HCT116 (cell line): Measurements from ENCODE around the gene SEC16B. TPM values are rescaled to one million over a fixed set of nuclear protein-coding genes. Genes with fewer than 3 reads are reported as not detected.

ENCODE experiments used
- ATAC-seq: fragments of 200-7000 bp; cut with Tn5 transposase; 2 replicates; pipeline ENCODE4 v1.9.1; 2020; ENCODE audit warnings: mild to moderate bottlenecking, moderate library complexity
- BruUV-seq: library from RNA; stranded (reverse); fragments of 400-500 nt; replicated peaks from 2 replicates; lab custom pipeline; 2021; lab: Mats Ljungman, UMichigan
- CTCF ChIA-PET: fragments of 300-600 bp; sonication (Branson Sonifier 250); formaldehyde crosslinking; loops from one replicate; lab custom pipeline; 2021; ENCODE audit warnings: antibody characterized with exemption; lab: Charles Lee
- POLR2A ChIA-PET: fragments of 300-600, 350-600 bp; sonication (Branson Sonifier 250); formaldehyde crosslinking; loops from one replicate; lab custom pipeline; 2021; ENCODE audit warnings: antibody characterized with exemption; lab: Charles Lee
- RAD21 ChIA-PET, 2 experiments: fragments of 300-600 bp; sonication (Branson Sonifier 250); formaldehyde crosslinking; loops; one replicate each; lab custom pipeline; 2023; ENCODE audit warnings: low total read pairs in 2 of 2; ENCODE audit not compliant: uncharacterized antibody in 2 of 2, unreplicated experiment in 2 of 2, low non-redundant PET in 1 of 2; lab: Charles Lee
- DNase-seq: peaks from one replicate; pipeline ENCODE4 v3.0.0-alpha.2; 2010; ENCODE audit warnings: low read depth, low spot score
- H2AFZ ChIP-seq: fragments of 200-600 bp; shearing (Covaris generic), sonication (generic); 2 replicates; pipeline ENCODE4 v1.6.1; 2017; ENCODE audit warnings: low read depth, mixed run types, mixed read lengths, antibody characterized with exemption, low read length; ENCODE audit not compliant: poor library complexity, severe bottlenecking
- H3K27ac ChIP-seq: 2 replicates; pipeline ENCODE4 v1.5.1; 2012; ENCODE audit warnings: low read depth, low read length
- H3K27me3 ChIP-seq: fragments of 200-600 bp; sonication (generic); 2 replicates; pipeline ENCODE4 v1.6.1; 2016; ENCODE audit warnings: mixed run types, low read length, mixed read lengths; ENCODE audit not compliant: insufficient read depth
- H3K36me3 ChIP-seq, 2 experiments: fragments of 200-500 bp in 1 of 2; fragments of 200-600 bp in 1 of 2; sonication (Bioruptor generic) in 1 of 2; sonication (generic) in 1 of 2; 2 replicates each; pipeline versions ENCODE4 v1.5.1 to v1.6.1; 2014 to 2016; ENCODE audit warnings: low read length in 2 of 2, inconsistent platforms in 1 of 2, mixed read lengths in 1 of 2, mixed run types in 1 of 2; ENCODE audit not compliant: insufficient read depth in 2 of 2, control insufficient read depth in 1 of 2
- H3K4me1 ChIP-seq, 2 experiments: fragments of 200-600 bp in 1 of 2; sonication (generic) in 1 of 2; 2 replicates each; pipeline versions ENCODE4 v1.5.1 to v1.6.1; 2012 to 2017; ENCODE audit warnings: low read length in 2 of 2, inconsistent platforms in 1 of 2, mild to moderate bottlenecking in 1 of 2, mixed read lengths in 1 of 2, mixed run types in 1 of 2, moderate library complexity in 1 of 2; ENCODE audit not compliant: insufficient read depth in 2 of 2, control insufficient read depth in 1 of 2
- H3K4me2 ChIP-seq: fragments of 200-600 bp; sonication (generic); 2 replicates; pipeline ENCODE4 v1.6.1; 2017; ENCODE audit warnings: mixed run types, low read length, mixed read lengths
- H3K4me3 ChIP-seq, 2 experiments: fragments of 200-600 bp in 1 of 2; sonication (generic) in 1 of 2; replicated peaks in 1 of 2; 2 replicates each; pipeline ENCODE4 v1.5.1; 2011 to 2016; ENCODE audit warnings: low read length in 2 of 2, control low read depth in 1 of 2, low read depth in 1 of 2, mild to moderate bottlenecking in 1 of 2, mixed read lengths in 1 of 2, mixed run types in 1 of 2
- H3K79me2 ChIP-seq: fragments of 200-600 bp; sonication (generic); 2 replicates; pipeline ENCODE4 v1.6.1; 2017; ENCODE audit warnings: mild to moderate bottlenecking, mixed run types, low read length, moderate library complexity, mixed read lengths; ENCODE audit not compliant: insufficient read depth
- H3K9ac ChIP-seq: fragments of 200-600 bp; sonication (generic); 2 replicates; pipeline ENCODE4 v1.6.1; 2016; ENCODE audit warnings: low read length, mixed read lengths
- H3K9me2 ChIP-seq: fragments of 200-600 bp; sonication (generic), shearing (Covaris generic); 2 replicates; pipeline ENCODE4 v1.6.1; 2017; ENCODE audit warnings: mixed run types, mild to moderate bottlenecking, moderate library complexity; ENCODE audit not compliant: insufficient read depth
- H3K9me3 ChIP-seq, 2 experiments: fragments of 200-500 bp in 1 of 2; fragments of 200-600 bp in 1 of 2; sonication (Bioruptor generic) in 1 of 2; sonication (generic) in 1 of 2; 2 replicates each; pipeline ENCODE4 v1.6.1; 2014 to 2017; ENCODE audit warnings: low read length in 2 of 2, mixed read lengths in 2 of 2, inconsistent platforms in 1 of 2, low read depth in 1 of 2, mild to moderate bottlenecking in 1 of 2, mixed run types in 1 of 2, moderate library complexity in 1 of 2; ENCODE audit not compliant: control insufficient read depth in 1 of 2, insufficient read depth in 1 of 2
- H4K20me1 ChIP-seq: fragments of 200-600 bp; sonication (generic), shearing (Covaris generic); 2 replicates; pipeline ENCODE4 v1.6.1; 2017; ENCODE audit warnings: mixed run types, mild to moderate bottlenecking, moderate library complexity; ENCODE audit not compliant: insufficient read depth
- CTCF ChIP-seq, 3 experiments: fragments of 200-600 bp in 1 of 3; sonication (generic) in 1 of 3; IDR thresholded peaks in 2 of 3; conservative IDR thresholded peaks in 1 of 3; 2 replicates each; pipeline ENCODE4 v1.5.1; 2012 to 2017; ENCODE audit warnings: low read depth in 2 of 3, low read length in 2 of 3, antibody characterized with exemption in 1 of 3, borderline replicate concordance in 1 of 3, control low read depth in 1 of 3, mild to moderate bottlenecking in 1 of 3, mixed read lengths in 1 of 3, mixed run types in 1 of 3, moderate library complexity in 1 of 3; ENCODE audit not compliant: insufficient read depth in 1 of 3
- EZH2 ChIP-seq: fragments of 200-600 bp; sonication (generic); IDR thresholded peaks from 2 replicates; pipeline ENCODE4 v1.6.1; 2017; ENCODE audit warnings: antibody characterized with exemption, mixed run types
- MAX ChIP-seq: IDR thresholded peaks from 2 replicates; pipeline ENCODE4 v1.6.1; 2012
- SP1 ChIP-seq: IDR thresholded peaks from 2 replicates; pipeline ENCODE4 v1.6.1; 2012; ENCODE audit warnings: low read depth
- TCF7L2 ChIP-seq: IDR thresholded peaks from 2 replicates; pipeline ENCODE4 v1.7.0; 2011; ENCODE audit warnings: borderline replicate concordance, inconsistent platforms; ENCODE audit not compliant: insufficient read depth, insufficient read length; ENCODE audit errors: extremely low read depth
- ZNF274 ChIP-seq: fragments of 200-500 bp; sonication (Bioruptor generic); IDR thresholded peaks from 2 replicates; pipeline ENCODE4 v1.6.1; 2014; ENCODE audit warnings: mild to moderate bottlenecking, low read depth, low read length, inconsistent platforms
- intact Hi-C: fragments of 100-400 bp; cut with micrococcal nuclease; formaldehyde crosslinking; loops from 2 replicates; pipeline ENCODE4 v1.10.0; 2022
- total RNA-seq: library from RNA; stranded (reverse); gene quantifications from one replicate; pipeline ENCODE4 v1.2.1, GENCODE V29; 2021; ENCODE audit not compliant: unreplicated experiment

The SEC16B gene
- total RNA-seq, 1 experiment from 2014 or later, result 1.2 TPM

- no peaks in the 10 kb centered on the region for H3K9me3 ChIP-seq
- no peak overlapping the region for H3K27ac ChIP-seq
- no peak for ATAC-seq
- no peak overlapping the region for H3K4me3 ChIP-seq
- TF ChIP-seq CTCF (IDR thresholded peaks at IDR 0.05 in 2 of 3, conservative IDR thresholded peaks at IDR 0.05 in 1 of 3; ENCODE audit: borderline replicate concordance in 1 of 3, insufficient read depth in 1 of 3, low read depth in 2 of 3, low read length in 2 of 3) (no peak), EZH2 (no peak), SP1 (no peak), ZNF274 (no peak), TCF7L2 (no peak)
- no TSS peak for BruUV-seq
- H4K20me1 ChIP-seq, result no peaks in the 10 kb centered on the region
- ChIA-PET POLR2A (no interaction called here), CTCF (interaction anchor here (1.2 kb wide), 1 partner anchor 22 kb away, joined by 3 read pairs; no protein-coding TSS in a partner anchor), RAD21 (no interaction called here)
- intact Hi-C loops, result no loop called here
- H3K27me3 ChIP-seq, result peaks cover 10% of the 10 kb centered on the region; the same call in 1 of the 2 replicates
- no peaks in the 10 kb centered on the region for H3K36me3 ChIP-seq
- peaks cover 0 to 9% of the 10 kb centered on the region in 2 experiments; a peak in 1 of 4 replicates for H3K4me1 ChIP-seq
- no peak overlapping the region for H2AFZ ChIP-seq
- no peak overlapping the region for H3K4me2 ChIP-seq
- H3K9ac ChIP-seq, result no peak overlapping the region
- DNase-seq, result no peak
- no peaks in the 10 kb centered on the region for H3K9me2 ChIP-seq
- H3K79me2 ChIP-seq, result no peaks in the 10 kb centered on the region
Measured at GRCh38 chr1:177923441-177923840, 46.4 kb downstream of the SEC16B start.

DNA sequence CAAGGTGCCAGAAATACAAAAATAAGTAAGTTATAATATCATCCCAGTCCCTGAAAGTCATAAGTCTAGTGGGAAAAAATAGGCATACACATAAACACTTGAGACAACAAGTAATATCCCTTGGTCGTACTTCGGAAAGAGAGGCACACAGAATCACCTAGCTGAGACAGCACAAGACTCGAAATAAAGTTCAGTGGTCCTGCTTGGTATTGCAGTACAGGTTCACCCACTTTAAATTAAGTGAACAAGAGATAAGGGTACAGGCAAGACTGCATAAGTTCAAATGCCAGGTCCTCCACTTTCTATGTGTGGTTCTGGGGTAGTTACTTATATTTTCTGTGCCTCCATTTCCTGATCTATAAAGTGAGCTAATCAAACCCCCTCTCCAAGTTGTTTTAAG, 47.6 kb downstream of the SEC16B start:
- Histone ChIP-seq H3K27ac (no peak overlapping the region), H3K9me2 (no peaks in the 10 kb centered on the region), H2AFZ (no peak overlapping the region), H3K36me3 (no peaks in the 10 kb centered on the region), H3K79me2 (no peaks in the 10 kb centered on the region), H4K20me1 (no peaks in the 10 kb centered on the region), H3K9me3 (no peaks in the 10 kb centered on the region), H3K4me2 (no peak overlapping the region), H3K4me3 (no peak overlapping the region), H3K4me1 (peaks cover 0 to 6% of the 10 kb centered on the region in 2 experiments; a peak in 1 of 4 replicates), H3K27me3 (peaks cover 10% of the 10 kb centered on the region; the same call in 1 of the 2 replicates), H3K9ac (no peak overlapping the region)
- BruUV-seq, result no TSS peak
- DNase-seq (no peak), ATAC-seq (peak; percentile 62; the same call in 1 of the 2 replicates)
- intact Hi-C loops, result no loop called here
- TF ChIP-seq CTCF (IDR thresholded peaks at IDR 0.05 in 2 of 3, conservative IDR thresholded peaks at IDR 0.05 in 1 of 3; ENCODE audit: borderline replicate concordance in 1 of 3, insufficient read depth in 1 of 3, low read depth in 2 of 3, low read length in 2 of 3) (peak in 1 of 3 experiments; percentile 27; a peak in 1 of 6 replicates), MAX (no peak)
- ChIA-PET RAD21 (no interaction called here), CTCF (no interaction called here), POLR2A (no interaction called here)
